ENCODE measurements around the gene TOMM5.

- TF ChIP-seq RAD21 (IDR thresholded peaks at IDR 0.05; ENCODE audit: low read depth) (no peak), REST (IDR thresholded peaks at IDR 0.05; ENCODE audit: low read depth) (no peak), EGR1 (IDR thresholded peaks at IDR 0.05) (no peak), TAF1 (IDR thresholded peaks at IDR 0.05; ENCODE audit: low read depth) (no peak), CREB1 (IDR thresholded peaks at IDR 0.05; ENCODE audit: low read depth) (no peak), EP300 (IDR thresholded peaks at IDR 0.05; ENCODE audit: borderline replicate concordance) (no peak), CEBPB (IDR thresholded peaks at IDR 0.05) (no peak)
These were observed 28.0 kb upstream of the TOMM5 start for GRCh38 chr9:37620396-37620795.

Data from Ishikawa (cell line).